GM12801 (cell line): ENCODE measurements around the gene STX11.

ENCODE experiments used
- CTCF ChIP-seq: IDR thresholded peaks from one replicate; pipeline ENCODE4 v1.5.1; 2011; ENCODE audit warnings: control low read depth; ENCODE audit not compliant: insufficient read length; ENCODE audit errors: extremely low read depth

Gene STX11

GRCh38 chr6:144115219-144115618, 35.1 kb upstream of the STX11 start:
- TF ChIP-seq CTCF, result no peak

- TF ChIP-seq CTCF, result no peak
These were observed 30.9 kb upstream of the STX11 start for GRCh38 chr6:144119376-144119775.

- no peak for TF ChIP-seq CTCF
These were observed 27.5 kb upstream of the STX11 start for GRCh38 chr6:144122861-144123260.

- no peak for TF ChIP-seq CTCF
These were observed 26.9 kb upstream of the STX11 start for GRCh38 chr6:144123421-144123820.

GRCh38 chr6:144123836-144124235, 26.5 kb upstream of the STX11 start:
- no peak for TF ChIP-seq CTCF

- TF ChIP-seq CTCF, result no peak
These were observed 23.2 kb upstream of the STX11 start for GRCh38 chr6:144127097-144127496.

GRCh38 chr6:144129469-144129868, 20.8 kb upstream of the STX11 start:
- TF ChIP-seq CTCF, result no peak

- TF ChIP-seq CTCF, result no peak
These were observed 19.0 kb upstream of the STX11 start for GRCh38 chr6:144131248-144131709.
